Suprapubic skin (tissue), 3 donors: ENCODE data around the gene VWCE.

Experiments used
- CTCF ChIP-seq, 2 donors: fragments of 200-600 bp in 1 of 2; fragments of 450-650 bp in 1 of 2; sonication (generic) in 1 of 2; IDR thresholded peaks; one replicate each; pipeline ENCODE4 v1.5.1; 2016 to 2019; ENCODE audit warnings: antibody characterized with exemption in 2 of 2, mild to moderate bottlenecking in 1 of 2, moderate library complexity in 1 of 2
- POLR2AphosphoS5 ChIP-seq, 3 donors: sonication (generic); formaldehyde crosslinking; IDR thresholded peaks; one replicate each; pipeline ENCODE4 v1.6.1; 2017; ENCODE audit warnings: antibody characterized with exemption in 3 of 3

GRCh38 chr11:61337706-61338470, 42.8 kb upstream of the VWCE start:
- TF ChIP-seq CTCF (IDR thresholded peaks at IDR 0.05), result no peak
- TF ChIP-seq POLR2AphosphoS5 (IDR thresholded peaks at IDR 0.05), result no peak
